Left lung (tissue), 10 donors: ENCODE data around the gene CCL5. TPM values are rescaled to one million over a fixed set of nuclear protein-coding genes. Genes with fewer than 3 reads are reported as not detected.

Experiments
- ATAC-seq: fragments of 200-7000 bp; cut with Tn5 transposase; one replicate; pipeline ENCODE4 v1.9.1; 2020; ENCODE audit warnings: moderate library complexity
- DNase-seq, 4 donors: peaks; one replicate each; pipeline ENCODE4 v3.0.0-alpha.2; 2013 to 2020
- H3K27ac ChIP-seq, 2 donors: fragments of 200-600 bp; sonication (generic) in 1 of 2; one replicate each; pipeline versions ENCODE4 v1.5.0 to v1.8.0; 2020 to 2021
- H3K27me3 ChIP-seq, 2 donors: fragments of 200-600 bp; sonication (generic) in 1 of 2; one replicate each; pipeline versions ENCODE4 v1.5.0 to v1.8.0; 2020 to 2021
- H3K36me3 ChIP-seq, 2 donors: fragments of 200-600 bp; sonication (generic) in 1 of 2; one replicate each; pipeline versions ENCODE4 v1.5.0 to v1.8.0; 2020 to 2021
- H3K4me1 ChIP-seq, 2 donors: fragments of 200-600 bp; one replicate each; pipeline ENCODE4 v1.8.0; 2021
- H3K4me3 ChIP-seq, 2 donors: fragments of 200-600 bp; sonication (generic) in 1 of 2; one replicate each; pipeline versions ENCODE4 v1.5.0 to v1.8.0; 2020 to 2021; ENCODE audit warnings: mild to moderate bottlenecking in 1 of 2
- H3K9me3 ChIP-seq, 2 donors: fragments of 200-600 bp; sonication (generic) in 1 of 2; one replicate each; pipeline versions ENCODE4 v1.5.0 to v1.8.0; 2020 to 2021
- CTCF ChIP-seq, 2 donors: fragments of 200-600 bp; sonication (generic) in 1 of 2; IDR thresholded peaks; one replicate each; pipeline versions ENCODE4 v1.5.0 to v1.8.0; 2021; ENCODE audit warnings: antibody characterized with exemption in 2 of 2
- intact Hi-C, 2 donors: fragments of 100-400 bp; cut with DNase I; formaldehyde crosslinking; loops; one replicate each; pipeline versions ENCODE4 v1.11.2 to v1.14.2; 2022
- polyA plus RNA-seq, 6 donors: library from polyadenylated mRNA; unstranded; fragments of 120-200 nt; gene quantifications; one replicate each; pipeline ENCODE4 v1.2.1, GENCODE V29; 2013; ENCODE audit not compliant: insufficient read length in 6 of 6
- total RNA-seq, 2 donors: library from RNA; stranded (reverse); fragmentation: NEBNext Ultra II Directional; extraction: Animal tissue kit (Norgen Biotek cat#: 25700); gene quantifications; one replicate each; pipeline ENCODE4 v1.2.1, GENCODE V29; 2021
- donor health status: DM: no; HTN: yes; CAD: no.
- donor health status: DM: no; HTN: no; CAD: no.

The CCL5 gene
- total and polyA plus RNA-seq, 8 donors: 2.9 to 12.4 (median 4.3) TPM

- no peaks in the 10 kb centered on the region for H3K27me3 ChIP-seq
- no peaks in the 10 kb centered on the region for H3K9me3 ChIP-seq
- H3K36me3 ChIP-seq: peaks cover 0 to 97% of the 10 kb centered on the region in 2 donors
- no peak for DNase-seq
- TF ChIP-seq CTCF (IDR thresholded peaks at IDR 0.05): no peak
- H3K4me1 ChIP-seq: no peaks in the 10 kb centered on the region
- peak; percentile 66 for ATAC-seq
- intact Hi-C loops: no loop called here
- H3K27ac ChIP-seq: no peak overlapping the region
- no peak overlapping the region for H3K4me3 ChIP-seq
These were observed 33.9 kb downstream of the CCL5 start for GRCh38 chr17:35846055-35846809.

GRCh38 chr17:35844547-35844946, 35.6 kb downstream of the CCL5 start:
- no peak overlapping the region for H3K27ac ChIP-seq
- no peak overlapping the region for H3K4me3 ChIP-seq
- intact Hi-C loops: no loop called here
- H3K9me3 ChIP-seq: no peaks in the 10 kb centered on the region
- no peaks in the 10 kb centered on the region for H3K4me1 ChIP-seq
- DNase-seq (no peak), ATAC-seq (no peak)
- peaks cover 0 to 99% of the 10 kb centered on the region in 2 donors for H3K36me3 ChIP-seq
- no peak for TF ChIP-seq CTCF (IDR thresholded peaks at IDR 0.05)
- no peaks in the 10 kb centered on the region for H3K27me3 ChIP-seq

GRCh38 chr17:35843698-35844097, 36.5 kb downstream of the CCL5 start:
- Histone ChIP-seq H3K27ac (no peak overlapping the region), H3K27me3 (no peaks in the 10 kb centered on the region), H3K4me3 (no peak overlapping the region), H3K36me3 (peaks cover 0 to 99% of the 10 kb centered on the region in 2 donors), H3K9me3 (no peaks in the 10 kb centered on the region), H3K4me1 (no peaks in the 10 kb centered on the region)
- no peak for TF ChIP-seq CTCF (IDR thresholded peaks at IDR 0.05)
- no peak for ATAC-seq
- intact Hi-C loops: no loop called here
- no peak for DNase-seq

- Histone ChIP-seq H3K4me1 (no peaks in the 10 kb centered on the region), H3K36me3 (peaks cover 0 to 99% of the 10 kb centered on the region in 2 donors), H3K27ac (no peak overlapping the region), H3K27me3 (no peaks in the 10 kb centered on the region), H3K4me3 (no peak overlapping the region), H3K9me3 (no peaks in the 10 kb centered on the region)
- DNase-seq: no peak
- no peak for TF ChIP-seq CTCF (IDR thresholded peaks at IDR 0.05)
- intact Hi-C loops: no loop called here
- ATAC-seq: no peak
These were observed 37.9 kb downstream of the CCL5 start for GRCh38 chr17:35842239-35842638.

GRCh38 chr17:35841505-35841904, 38.7 kb downstream of the CCL5 start:
- intact Hi-C loops: no loop called here
- H3K27ac ChIP-seq: no peak overlapping the region
- H3K27me3 ChIP-seq: no peaks in the 10 kb centered on the region
- H3K36me3 ChIP-seq: peaks cover 0 to 100% of the 10 kb centered on the region in 2 donors
- no peak for TF ChIP-seq CTCF (IDR thresholded peaks at IDR 0.05)
- no peak overlapping the region for H3K4me3 ChIP-seq
- DNase-seq: no peak
- no peaks in the 10 kb centered on the region for H3K9me3 ChIP-seq
- ATAC-seq: no peak
- H3K4me1 ChIP-seq: no peaks in the 10 kb centered on the region
